Measurements from ENCODE around the gene GFOD1. TPM values are rescaled to one million over a fixed set of nuclear protein-coding genes. Genes with fewer than 3 reads are reported as not detected.

The GFOD1 gene
- total and polyA plus RNA-seq, 10 of the 15 experiments (the other 5 are each of a cell fraction or from before 2014, with no cell fraction given) = 6.5 to 41.4 (median 16.0) TPM

DNA sequence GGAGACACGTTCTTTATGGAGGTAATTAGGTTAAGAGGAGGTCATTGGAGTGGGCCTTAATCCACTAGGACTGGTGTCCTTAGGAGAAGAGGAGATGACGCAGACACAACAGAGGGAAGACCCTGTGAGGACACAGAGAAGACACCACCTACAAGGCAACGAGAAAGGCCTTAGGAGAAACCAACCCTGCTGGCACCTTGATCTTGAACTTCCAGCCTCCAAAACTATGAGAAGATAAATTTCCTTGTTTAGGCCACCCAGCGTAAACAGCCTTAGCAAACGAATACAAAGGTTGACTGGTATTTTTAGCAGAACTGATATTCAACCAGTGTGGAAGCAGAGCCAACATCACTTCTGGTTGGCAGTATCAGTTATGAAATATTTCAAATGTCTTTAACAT is 75.2 kb downstream of the GFOD1 start:
- BruUV-seq (replicated peaks) = no TSS peak
- ChIA-PET CTCF (interaction anchor here (1.7 kb wide), 1 partner anchor 13 kb away, joined by 5 read pairs; no protein-coding TSS in a partner anchor), POLR2A (interaction anchor here (1.2 kb wide), 1 partner anchor 10 kb away, joined by 3 read pairs; no protein-coding TSS in a partner anchor), SMC1A (ENCODE audit: uncharacterized antibody, unreplicated experiment) (interaction anchor here (0.7 to 4.6 kb wide), 4 partner anchors 10 to 125 kb away, joined by 3 to 32 read pairs (median 8); no protein-coding TSS in a partner anchor), RAD21 (ENCODE audit: unreplicated experiment) (interaction anchor here (1.3 kb wide), 1 partner anchor 13 kb away, joined by 5 read pairs; no protein-coding TSS in a partner anchor)
- ATAC-seq (no peak), DNase-seq (ENCODE audit: low read depth, low spot score) (no peak), FAIRE-seq (no peak)
- H3K9me3 ChIP-seq (replicated peaks; ENCODE audit: control insufficient read depth, insufficient read depth, low read length) = no peaks in the 10 kb centered on the region; the same call in 2 of the 3 replicates
- no peaks in the 10 kb centered on the region for H4K20me1 ChIP-seq (ENCODE audit: control insufficient read depth, insufficient read depth)
- H3K36me3 ChIP-seq (ENCODE audit: control insufficient read depth in 2 of 2, insufficient read depth in 2 of 2, low read length in 1 of 2) = peaks cover 0 to 5% of the 10 kb centered on the region in 2 experiments; a peak in 3 of 4 replicates
- H2AFZ ChIP-seq (ENCODE audit: control insufficient read depth, low read depth, low read length) = no peak overlapping the region
- H3K27ac ChIP-seq (ENCODE audit: control insufficient read depth, insufficient read depth) = no peak overlapping the region
- H3K4me2 ChIP-seq (ENCODE audit: control insufficient read depth, insufficient read depth) = no peak overlapping the region
- no peak overlapping the region for H3K4me3 ChIP-seq
- H3K9ac ChIP-seq (ENCODE audit: control insufficient read depth, insufficient read depth, low read length) = no peak overlapping the region
- H3K4me1 ChIP-seq (ENCODE audit: control insufficient read depth, insufficient read depth, low read length) = no peaks in the 10 kb centered on the region
- no peak for TF ChIP-seq RBBP5 (conservative IDR thresholded peaks at IDR 0.05)
- TF ChIP-seq KAT2A (conservative IDR thresholded peaks at IDR 0.05; ENCODE audit: control insufficient read depth, low read depth, low read length) = no peak
- TF ChIP-seq, protein P1, sequence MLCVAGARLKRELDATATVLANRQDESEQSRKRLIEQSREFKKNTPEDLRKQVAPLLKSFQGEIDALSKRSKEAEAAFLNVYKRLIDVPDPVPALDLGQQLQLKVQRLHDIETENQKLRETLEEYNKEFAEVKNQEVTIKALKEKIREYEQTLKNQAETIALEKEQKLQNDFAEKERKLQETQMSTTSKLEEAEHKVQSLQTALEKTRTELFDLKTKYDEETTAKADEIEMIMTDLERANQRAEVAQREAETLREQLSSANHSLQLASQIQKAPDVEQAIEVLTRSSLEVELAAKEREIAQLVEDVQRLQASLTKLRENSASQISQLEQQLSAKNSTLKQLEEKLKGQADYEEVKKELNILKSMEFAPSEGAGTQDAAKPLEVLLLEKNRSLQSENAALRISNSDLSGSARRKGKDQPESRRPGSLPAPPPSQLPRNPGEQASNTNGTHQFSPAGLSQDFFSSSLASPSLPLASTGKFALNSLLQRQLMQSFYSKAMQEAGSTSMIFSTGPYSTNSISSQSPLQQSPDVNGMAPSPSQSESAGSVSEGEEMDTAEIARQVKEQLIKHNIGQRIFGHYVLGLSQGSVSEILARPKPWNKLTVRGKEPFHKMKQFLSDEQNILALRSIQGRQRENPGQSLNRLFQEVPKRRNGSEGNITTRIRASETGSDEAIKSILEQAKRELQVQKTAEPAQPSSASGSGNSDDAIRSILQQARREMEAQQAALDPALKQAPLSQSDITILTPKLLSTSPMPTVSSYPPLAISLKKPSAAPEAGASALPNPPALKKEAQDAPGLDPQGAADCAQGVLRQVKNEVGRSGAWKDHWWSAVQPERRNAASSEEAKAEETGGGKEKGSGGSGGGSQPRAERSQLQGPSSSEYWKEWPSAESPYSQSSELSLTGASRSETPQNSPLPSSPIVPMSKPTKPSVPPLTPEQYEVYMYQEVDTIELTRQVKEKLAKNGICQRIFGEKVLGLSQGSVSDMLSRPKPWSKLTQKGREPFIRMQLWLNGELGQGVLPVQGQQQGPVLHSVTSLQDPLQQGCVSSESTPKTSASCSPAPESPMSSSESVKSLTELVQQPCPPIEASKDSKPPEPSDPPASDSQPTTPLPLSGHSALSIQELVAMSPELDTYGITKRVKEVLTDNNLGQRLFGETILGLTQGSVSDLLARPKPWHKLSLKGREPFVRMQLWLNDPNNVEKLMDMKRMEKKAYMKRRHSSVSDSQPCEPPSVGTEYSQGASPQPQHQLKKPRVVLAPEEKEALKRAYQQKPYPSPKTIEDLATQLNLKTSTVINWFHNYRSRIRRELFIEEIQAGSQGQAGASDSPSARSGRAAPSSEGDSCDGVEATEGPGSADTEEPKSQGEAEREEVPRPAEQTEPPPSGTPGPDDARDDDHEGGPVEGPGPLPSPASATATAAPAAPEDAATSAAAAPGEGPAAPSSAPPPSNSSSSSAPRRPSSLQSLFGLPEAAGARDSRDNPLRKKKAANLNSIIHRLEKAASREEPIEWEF (IDR thresholded peaks at IDR 0.05; ENCODE audit: insufficient replicate concordance, low read depth, low read length) = no peak
- no peak for TF ChIP-seq SREBF2 (IDR thresholded peaks at IDR 0.05; ENCODE audit: low read length)
- TF ChIP-seq, protein P2, sequence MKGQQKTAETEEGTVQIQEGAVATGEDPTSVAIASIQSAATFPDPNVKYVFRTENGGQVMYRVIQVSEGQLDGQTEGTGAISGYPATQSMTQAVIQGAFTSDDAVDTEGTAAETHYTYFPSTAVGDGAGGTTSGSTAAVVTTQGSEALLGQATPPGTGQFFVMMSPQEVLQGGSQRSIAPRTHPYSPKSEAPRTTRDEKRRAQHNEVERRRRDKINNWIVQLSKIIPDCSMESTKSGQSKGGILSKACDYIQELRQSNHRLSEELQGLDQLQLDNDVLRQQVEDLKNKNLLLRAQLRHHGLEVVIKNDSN (IDR thresholded peaks at IDR 0.05; ENCODE audit: borderline replicate concordance, extremely low read length, insufficient read depth, low read depth, low read length) = no peak
- TF ChIP-seq, protein P3, sequence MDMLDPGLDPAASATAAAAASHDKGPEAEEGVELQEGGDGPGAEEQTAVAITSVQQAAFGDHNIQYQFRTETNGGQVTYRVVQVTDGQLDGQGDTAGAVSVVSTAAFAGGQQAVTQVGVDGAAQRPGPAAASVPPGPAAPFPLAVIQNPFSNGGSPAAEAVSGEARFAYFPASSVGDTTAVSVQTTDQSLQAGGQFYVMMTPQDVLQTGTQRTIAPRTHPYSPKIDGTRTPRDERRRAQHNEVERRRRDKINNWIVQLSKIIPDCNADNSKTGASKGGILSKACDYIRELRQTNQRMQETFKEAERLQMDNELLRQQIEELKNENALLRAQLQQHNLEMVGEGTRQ (IDR thresholded peaks at IDR 0.05; ENCODE audit: borderline replicate concordance, low read depth, low read length) = no peak
- TF ChIP-seq IKZF1 (conservative IDR thresholded peaks at IDR 0.05) = no peak
- no peak for TF ChIP-seq RAD21 (IDR thresholded peaks at IDR 0.05; ENCODE audit: insufficient read depth, low read depth, low read length)
- no peak for TF ChIP-seq LARP7 (IDR thresholded peaks at IDR 0.05)
- no peak for TF ChIP-seq CEBPB (IDR thresholded peaks at IDR 0.05; ENCODE audit: borderline replicate concordance in 1 of 2, low read depth in 2 of 2, low read length in 2 of 2)
- TF ChIP-seq SP1 (IDR thresholded peaks at IDR 0.05; ENCODE audit: low read depth, low read length) = no peak
- no peak for TF ChIP-seq EED (IDR thresholded peaks at IDR 0.05; ENCODE audit: low read depth)
- no peak for TF ChIP-seq STAT1 (conservative IDR thresholded peaks at IDR 0.05)
- TF ChIP-seq BRCA1 (IDR thresholded peaks at IDR 0.05; ENCODE audit: low read depth, low read length) = no peak
- no peak for TF ChIP-seq ATF7 (IDR thresholded peaks at IDR 0.05; ENCODE audit: low read depth)
- TF ChIP-seq NR2F1 (conservative IDR thresholded peaks at IDR 0.05) = no peak
- no peak for TF ChIP-seq NFYA (IDR thresholded peaks at IDR 0.05; ENCODE audit: borderline replicate concordance, low read depth, low read length)
- no peak for TF ChIP-seq KDM1A (IDR thresholded peaks at IDR 0.05; ENCODE audit: borderline replicate concordance)
- TF ChIP-seq TARDBP (IDR thresholded peaks at IDR 0.05; ENCODE audit: borderline replicate concordance) = no peak
- in situ Hi-C loops (cut with MboI) (no loop called here), intact Hi-C loops (cut with micrococcal nuclease; ENCODE audit: unreplicated experiment) (no loop called here)
- no peaks in the 10 kb centered on the region for H3K27me3 ChIP-seq (replicated peaks in 1 of 2; ENCODE audit: control insufficient read depth in 2 of 2, insufficient read depth in 2 of 2, low read length in 1 of 2)
- 85% methylated on average over 5 of the region's 5 CpGs for WGBS (ENCODE audit: insufficient coverage, insufficient replicate concordance, low lambda C conversion rate, missing lambda C conversion rate)
- H3K79me2 ChIP-seq (ENCODE audit: control insufficient read depth, insufficient read depth, low read length) = peaks cover 9% of the 10 kb centered on the region

Measured in GM12878 (cell line).